Brain microvascular endothelial cell (primary cell): ENCODE results near the gene SPRY1.

ENCODE experiments used
- DNase-seq: peaks from one replicate; pipeline ENCODE4 v3.0.0-alpha.2; 2020
- H3K27ac ChIP-seq: fragments of 250-450 bp; sonication (Bioruptor Pico); 2 replicates; pipeline ENCODE4 v1.5.1; 2020; ENCODE audit warnings: mild to moderate bottlenecking, moderate library complexity
- H3K27me3 ChIP-seq: fragments of 250-450 bp; sonication (Bioruptor Pico); replicated peaks from 2 replicates; pipeline ENCODE4 v1.5.1; 2020; ENCODE audit warnings: mild to moderate bottlenecking
- H3K36me3 ChIP-seq: fragments of 250-450 bp; sonication (Bioruptor Pico); replicated peaks from 2 replicates; pipeline ENCODE4 v1.5.1; 2020; ENCODE audit warnings: mild to moderate bottlenecking
- H3K4me3 ChIP-seq: 2 replicates; pipeline ENCODE4 v1.5.1; 2011; ENCODE audit warnings: low read depth, mild to moderate bottlenecking, control low read depth, low read length, moderate library complexity
- CTCF ChIP-seq: IDR thresholded peaks from 2 replicates; pipeline ENCODE4 v1.5.1; 2011; ENCODE audit warnings: low read depth, mild to moderate bottlenecking, moderate library complexity, low read length, control low read depth, inconsistent platforms; ENCODE audit errors: missing control alignments
- in situ Hi-C: cut with HindIII; loops from 2 replicates; pipeline ENCODE4 v1.10.0; 2017; ENCODE audit warnings: low sequenced_read_pairs, low pct_ligation_motif_present

The SPRY1 gene

DNA sequence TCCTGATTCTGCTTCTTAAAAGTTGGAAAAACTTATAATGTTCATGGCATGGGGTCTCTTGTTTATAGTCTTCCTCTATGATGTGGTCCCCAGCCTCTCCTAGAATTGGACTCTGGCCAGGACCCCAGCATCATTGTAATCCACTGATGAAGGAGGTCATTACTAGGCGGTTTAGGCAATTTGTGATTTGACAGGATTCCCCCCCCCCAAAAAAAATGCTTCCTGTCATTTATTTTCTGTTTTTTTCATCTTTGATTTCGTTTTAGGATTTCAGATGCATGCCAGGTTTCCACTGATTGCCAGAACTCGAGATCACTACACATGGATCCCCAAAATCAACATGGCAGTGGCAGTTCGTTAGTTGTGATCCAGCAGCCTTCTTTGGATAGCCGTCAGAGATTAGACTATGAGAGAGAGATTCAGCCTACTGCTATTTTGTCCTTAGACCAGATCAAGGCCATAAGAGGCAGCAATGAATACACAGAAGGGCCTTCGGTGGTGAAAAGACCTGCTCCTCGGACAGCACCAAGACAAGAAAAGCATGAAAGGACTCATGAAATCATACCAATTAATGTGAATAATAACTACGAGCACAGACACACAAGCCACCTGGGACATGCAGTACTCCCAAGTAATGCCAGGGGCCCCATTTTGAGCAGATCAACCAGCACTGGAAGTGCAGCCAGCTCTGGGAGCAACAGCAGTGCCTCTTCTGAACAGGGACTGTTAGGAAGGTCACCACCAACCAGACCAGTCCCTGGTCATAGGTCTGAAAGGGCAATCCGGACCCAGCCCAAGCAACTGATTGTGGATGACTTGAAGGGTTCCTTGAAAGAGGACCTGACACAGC, 4.9 kb downstream of the SPRY1 start:
- peaks cover 10% of the 10 kb centered on the region for H3K36me3 ChIP-seq
- H3K4me3 ChIP-seq: no peak overlapping the region
- TF ChIP-seq CTCF: no peak
- H3K27ac ChIP-seq: no peak overlapping the region
- in situ Hi-C loops: no loop called here
- no peak for DNase-seq
- no peaks in the 10 kb centered on the region for H3K27me3 ChIP-seq

DNA sequence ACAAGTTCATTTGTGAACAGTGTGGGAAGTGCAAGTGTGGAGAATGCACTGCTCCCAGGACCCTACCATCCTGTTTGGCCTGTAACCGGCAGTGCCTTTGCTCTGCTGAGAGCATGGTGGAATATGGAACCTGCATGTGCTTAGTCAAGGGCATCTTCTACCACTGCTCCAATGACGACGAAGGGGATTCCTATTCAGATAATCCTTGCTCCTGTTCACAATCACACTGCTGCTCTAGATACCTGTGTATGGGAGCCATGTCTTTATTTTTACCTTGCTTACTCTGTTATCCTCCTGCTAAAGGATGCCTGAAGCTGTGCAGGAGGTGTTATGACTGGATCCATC, 5.5 kb downstream of the SPRY1 start:
- in situ Hi-C loops: no loop called here
- H3K27ac ChIP-seq: no peak overlapping the region
- H3K27me3 ChIP-seq: no peaks in the 10 kb centered on the region
- H3K36me3 ChIP-seq: peaks cover 10% of the 10 kb centered on the region
- no peak for DNase-seq
- H3K4me3 ChIP-seq: no peak overlapping the region
- TF ChIP-seq CTCF: no peak

DNA sequence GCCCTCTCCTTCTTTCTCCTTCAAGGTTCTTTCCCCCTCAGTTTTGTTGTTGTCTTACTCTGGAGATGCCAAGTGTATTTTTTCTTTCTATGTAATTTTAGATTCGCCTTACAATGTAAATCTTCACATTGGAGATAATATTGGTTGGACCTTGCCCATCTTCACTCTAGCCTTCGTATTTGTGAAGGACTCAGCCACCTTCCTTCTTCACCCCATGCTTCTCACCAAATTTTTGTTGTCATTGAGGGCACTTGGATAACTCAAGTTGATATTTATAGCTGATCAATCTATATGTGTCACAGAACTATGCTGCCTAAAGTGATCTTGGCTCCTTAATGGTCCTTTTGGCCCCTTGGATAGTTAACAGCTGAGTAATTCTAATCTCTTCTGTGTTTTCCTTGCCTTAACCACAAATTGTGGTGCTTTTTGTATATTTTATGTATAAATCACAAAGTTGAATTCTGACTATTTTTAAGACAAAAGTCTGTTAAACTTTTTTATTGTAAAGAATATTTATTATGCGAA, 6.5 kb downstream of the SPRY1 start:
- Histone ChIP-seq H3K27me3 (no peaks in the 10 kb centered on the region), H3K36me3 (peaks cover 10% of the 10 kb centered on the region), H3K4me3 (no peak overlapping the region), H3K27ac (no peak overlapping the region)
- TF ChIP-seq CTCF: no peak
- in situ Hi-C loops: no loop called here
- no peak for DNase-seq

DNA sequence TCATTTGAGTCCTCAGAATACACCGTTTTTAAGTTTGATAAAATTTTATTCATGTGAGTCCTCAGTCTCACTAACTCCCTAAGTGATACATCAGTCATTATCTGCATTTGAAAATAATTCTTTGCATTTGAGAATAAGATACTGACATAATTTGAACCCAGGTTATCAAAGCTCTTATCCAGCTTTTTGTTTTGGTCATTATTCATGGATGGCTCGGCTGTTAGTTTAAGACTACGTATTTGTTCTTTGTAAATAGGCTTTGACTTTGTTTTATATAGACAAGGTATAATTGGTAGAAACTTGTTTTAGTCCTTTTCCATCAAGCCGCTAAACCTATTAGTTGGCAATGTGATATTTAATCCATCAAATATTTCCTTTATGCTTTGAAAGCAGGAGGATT, 7.9 kb downstream of the SPRY1 start:
- peaks cover 10% of the 10 kb centered on the region for H3K36me3 ChIP-seq
- in situ Hi-C loops: no loop called here
- TF ChIP-seq CTCF: no peak
- no peak for DNase-seq
- no peak overlapping the region for H3K27ac ChIP-seq
- H3K4me3 ChIP-seq: no peak overlapping the region
- H3K27me3 ChIP-seq: no peaks in the 10 kb centered on the region

DNA sequence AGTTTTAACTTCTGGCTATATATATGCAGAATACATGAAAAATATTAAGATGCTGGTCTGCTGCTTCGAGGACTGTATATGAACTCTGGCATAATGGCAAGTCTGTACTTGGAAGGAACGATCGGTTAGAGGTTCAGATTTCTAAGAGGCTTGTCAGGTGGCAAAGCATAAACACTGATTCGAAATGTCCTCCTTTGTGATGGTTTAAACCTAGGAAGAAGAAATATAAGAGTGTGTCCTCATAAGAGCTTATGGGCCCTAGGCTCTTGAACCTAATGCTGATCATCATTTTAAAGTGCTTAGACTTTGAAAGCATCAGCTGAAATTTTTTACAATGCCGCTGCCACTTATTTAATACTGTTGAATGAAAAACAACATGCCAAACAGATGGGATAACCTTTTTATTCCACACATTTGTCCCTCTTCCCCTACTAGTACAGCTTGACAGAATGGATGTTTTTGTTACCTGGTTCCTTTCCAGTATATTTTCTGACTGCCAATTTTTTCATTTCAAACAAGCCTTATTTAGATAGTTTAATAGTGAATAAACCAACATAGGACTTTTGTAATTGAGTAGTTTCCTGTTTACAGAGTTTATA, 8.8 kb downstream of the SPRY1 start:
- no peak overlapping the region for H3K4me3 ChIP-seq
- peaks cover 10% of the 10 kb centered on the region for H3K36me3 ChIP-seq
- no peak overlapping the region for H3K27ac ChIP-seq
- H3K27me3 ChIP-seq: no peaks in the 10 kb centered on the region
- TF ChIP-seq CTCF: no peak
- no peak for DNase-seq
- in situ Hi-C loops: no loop called here

DNA sequence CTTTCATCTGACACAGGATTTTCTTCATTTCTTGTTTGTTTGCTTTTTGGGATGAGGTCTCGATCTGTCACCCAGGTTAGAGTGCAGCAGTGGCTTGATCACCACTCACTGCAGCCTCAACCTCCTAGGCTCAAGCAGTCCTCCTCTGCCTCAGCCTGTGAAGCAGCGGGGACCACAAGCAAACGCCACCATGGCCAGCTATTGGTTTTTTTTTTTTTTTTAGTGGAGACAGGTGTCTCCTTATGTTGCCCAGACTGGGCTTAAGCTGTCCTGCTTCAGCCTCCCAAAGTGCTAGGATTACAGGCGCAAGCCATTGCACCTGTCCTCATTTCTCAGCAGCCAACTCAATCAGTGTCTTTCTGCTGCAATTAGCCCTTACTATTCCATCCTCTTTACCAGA, 10.3 kb downstream of the SPRY1 start:
- in situ Hi-C loops: no loop called here
- H3K36me3 ChIP-seq: peaks cover 8% of the 10 kb centered on the region
- no peaks in the 10 kb centered on the region for H3K27me3 ChIP-seq
- DNase-seq: no peak
- H3K27ac ChIP-seq: no peak overlapping the region
- TF ChIP-seq CTCF: no peak
- no peak overlapping the region for H3K4me3 ChIP-seq
